PFSK-1 (cell line): Measurements from ENCODE around the gene ZNF331.

ENCODE experiments used
- POLR2AphosphoS5 ChIP-seq: IDR thresholded peaks from 2 replicates; pipeline ENCODE4 v1.6.1; 2012; ENCODE audit warnings: low read depth, mild to moderate bottlenecking, control low read depth, low read length, moderate library complexity
- SIN3A ChIP-seq: IDR thresholded peaks from 2 replicates; pipeline ENCODE4 v1.6.1; 2012; ENCODE audit warnings: mild to moderate bottlenecking, low read length, moderate library complexity, borderline replicate concordance; ENCODE audit not compliant: insufficient read depth
- TAF1 ChIP-seq: IDR thresholded peaks from 2 replicates; pipeline ENCODE4 v1.6.1; 2012; ENCODE audit warnings: low read length, control low read depth, borderline replicate concordance; ENCODE audit not compliant: insufficient read depth
- TF ChIP-seq, protein P1 (sequence below), 2 experiments: IDR thresholded peaks; 2 replicates each; pipeline versions ENCODE4 v1.6.1 to v1.8.0; 2011 to 2012; ENCODE audit warnings: low read depth in 2 of 2, low read length in 2 of 2, control low read depth in 1 of 2, inconsistent platforms in 1 of 2, mild to moderate bottlenecking in 1 of 2, moderate library complexity in 1 of 2; ENCODE audit not compliant: insufficient read depth in 1 of 2

DNA sequence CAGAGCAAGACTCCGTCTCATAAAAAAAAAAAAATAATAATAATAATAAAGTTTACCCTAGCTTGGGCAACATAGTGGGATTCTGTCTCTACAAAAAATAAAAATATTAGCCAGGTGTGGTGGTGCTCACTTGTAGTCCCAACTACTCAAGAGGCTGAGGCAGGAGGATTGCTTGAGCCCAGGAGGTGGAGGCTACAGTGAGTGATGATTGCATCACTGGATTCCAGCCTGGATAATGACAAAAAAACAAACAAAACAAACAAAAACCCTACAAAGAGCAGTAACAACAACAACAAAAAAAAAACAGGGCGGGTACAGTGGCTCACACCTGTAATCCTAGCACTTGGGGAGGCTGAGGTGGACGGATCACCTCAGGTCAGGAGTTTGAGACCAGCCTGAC, 45.2 kb downstream of the ZNF331 start:
- no peak for TF ChIP-seq POLR2AphosphoS5
- no peak for TF ChIP-seq TAF1
- TF ChIP-seq SIN3A, result no peak
- TF ChIP-seq, protein P1, sequence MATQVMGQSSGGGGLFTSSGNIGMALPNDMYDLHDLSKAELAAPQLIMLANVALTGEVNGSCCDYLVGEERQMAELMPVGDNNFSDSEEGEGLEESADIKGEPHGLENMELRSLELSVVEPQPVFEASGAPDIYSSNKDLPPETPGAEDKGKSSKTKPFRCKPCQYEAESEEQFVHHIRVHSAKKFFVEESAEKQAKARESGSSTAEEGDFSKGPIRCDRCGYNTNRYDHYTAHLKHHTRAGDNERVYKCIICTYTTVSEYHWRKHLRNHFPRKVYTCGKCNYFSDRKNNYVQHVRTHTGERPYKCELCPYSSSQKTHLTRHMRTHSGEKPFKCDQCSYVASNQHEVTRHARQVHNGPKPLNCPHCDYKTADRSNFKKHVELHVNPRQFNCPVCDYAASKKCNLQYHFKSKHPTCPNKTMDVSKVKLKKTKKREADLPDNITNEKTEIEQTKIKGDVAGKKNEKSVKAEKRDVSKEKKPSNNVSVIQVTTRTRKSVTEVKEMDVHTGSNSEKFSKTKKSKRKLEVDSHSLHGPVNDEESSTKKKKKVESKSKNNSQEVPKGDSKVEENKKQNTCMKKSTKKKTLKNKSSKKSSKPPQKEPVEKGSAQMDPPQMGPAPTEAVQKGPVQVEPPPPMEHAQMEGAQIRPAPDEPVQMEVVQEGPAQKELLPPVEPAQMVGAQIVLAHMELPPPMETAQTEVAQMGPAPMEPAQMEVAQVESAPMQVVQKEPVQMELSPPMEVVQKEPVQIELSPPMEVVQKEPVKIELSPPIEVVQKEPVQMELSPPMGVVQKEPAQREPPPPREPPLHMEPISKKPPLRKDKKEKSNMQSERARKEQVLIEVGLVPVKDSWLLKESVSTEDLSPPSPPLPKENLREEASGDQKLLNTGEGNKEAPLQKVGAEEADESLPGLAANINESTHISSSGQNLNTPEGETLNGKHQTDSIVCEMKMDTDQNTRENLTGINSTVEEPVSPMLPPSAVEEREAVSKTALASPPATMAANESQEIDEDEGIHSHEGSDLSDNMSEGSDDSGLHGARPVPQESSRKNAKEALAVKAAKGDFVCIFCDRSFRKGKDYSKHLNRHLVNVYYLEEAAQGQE (IDR thresholded peaks at IDR 0.05; ENCODE audit: insufficient read depth in 1 of 2, low read depth in 2 of 2, low read length in 2 of 2), result no peak
